Endodermal cell (in vitro differentiated cells): Measurements from ENCODE around the gene HMGCR. TPM values are rescaled to one million over a fixed set of nuclear protein-coding genes. Genes with fewer than 3 reads are reported as not detected.
A peak's percentile ranks its signal among the peaks of the same experiment; 100 is the strongest.

Source experiments
- DNase-seq: peaks from one replicate; pipeline ENCODE4 v3.0.0-alpha.2; 2017
- H3K27ac ChIP-seq: 2 replicates; pipeline ENCODE4 v1.5.1; 2013; ENCODE audit warnings: mild to moderate bottlenecking, low read depth, low read length, moderate library complexity
- H3K27me3 ChIP-seq: 2 replicates; pipeline ENCODE4 v1.6.1; 2013; ENCODE audit warnings: mild to moderate bottlenecking, low read length, moderate library complexity; ENCODE audit not compliant: insufficient read depth, control insufficient read depth, poor library complexity, severe bottlenecking
- H3K36me3 ChIP-seq: 2 replicates; pipeline ENCODE4 v1.7.0; 2013; ENCODE audit warnings: mild to moderate bottlenecking, low read length, moderate library complexity; ENCODE audit not compliant: control insufficient read depth, insufficient read depth
- H3K4me1 ChIP-seq: one replicate; pipeline ENCODE4 v1.7.0; 2013; ENCODE audit warnings: low read length; ENCODE audit not compliant: control insufficient read depth, insufficient read depth
- H3K4me3 ChIP-seq: 2 replicates; pipeline ENCODE4 v1.5.1; 2013; ENCODE audit warnings: mild to moderate bottlenecking, low read length, moderate library complexity
- H3K9ac ChIP-seq: 2 replicates; pipeline ENCODE4 v1.6.1; 2013; ENCODE audit warnings: mild to moderate bottlenecking, low read length, moderate library complexity; ENCODE audit not compliant: poor library complexity, severe bottlenecking; ENCODE audit errors: extremely low read depth
- H3K9me3 ChIP-seq: 2 replicates; pipeline ENCODE4 v1.6.1; 2013; ENCODE audit warnings: mild to moderate bottlenecking, low read length, moderate library complexity; ENCODE audit not compliant: control insufficient read depth
- H3K27ac Mint-ChIP-seq: 2 replicates; pipeline ENCODE4 v1.8.0; 2020; ENCODE audit warnings: mixed read lengths
- H3K27me3 Mint-ChIP-seq: 2 replicates; pipeline ENCODE4 v1.8.0; 2021; ENCODE audit warnings: mild to moderate bottlenecking, mixed read lengths; ENCODE audit not compliant: insufficient read depth
- H3K36me3 Mint-ChIP-seq: 2 replicates; pipeline ENCODE4 v1.8.0; 2020; ENCODE audit warnings: low read depth, mixed read lengths
- H3K4me1 Mint-ChIP-seq: 2 replicates; pipeline ENCODE4 v1.8.0; 2020; ENCODE audit warnings: mixed read lengths
- H3K4me3 Mint-ChIP-seq: 2 replicates; pipeline ENCODE4 v1.8.0; 2020; ENCODE audit warnings: mild to moderate bottlenecking, moderate library complexity, mixed read lengths
- H3K9me3 Mint-ChIP-seq: 2 replicates; pipeline ENCODE4 v1.8.0; 2020; ENCODE audit warnings: mild to moderate bottlenecking, mixed read lengths
- WGBS, 2 experiments: methylation state at CpG; one replicate each; pipeline versions ENCODE4 v1.1.5 to v1.1.7; 2013; ENCODE audit warnings: missing lambda C conversion rate in 2 of 2, mixed read lengths in 1 of 2; ENCODE audit not compliant: insufficient coverage in 1 of 2, insufficient read length in 1 of 2; 5-methylcytosine and 5-hydroxymethylcytosine counted together
- total RNA-seq, 2 donors: library from RNA; stranded (reverse); fragmentation: NEBNext Ultra II Directional in 1 of 2; extraction: Animal tissue kit (Norgen Biotek cat#: 25700) in 1 of 2; gene quantifications; 2 replicates in 1 of 2; 3 replicates in 1 of 2; pipeline ENCODE4 v1.2.1, GENCODE V29; 2021
- TF ChIP-seq, protein P1 (sequence below): fragments of 200-600 bp; sonication (generic); conservative IDR thresholded peaks from 2 replicates; pipeline ENCODE4 v1.5.0; 2021; ENCODE audit warnings: antibody characterized with exemption, mild to moderate bottlenecking

Gene HMGCR
- total RNA-seq, 2 donors from 2014 or later, result 114 to 162 TPM

DNA sequence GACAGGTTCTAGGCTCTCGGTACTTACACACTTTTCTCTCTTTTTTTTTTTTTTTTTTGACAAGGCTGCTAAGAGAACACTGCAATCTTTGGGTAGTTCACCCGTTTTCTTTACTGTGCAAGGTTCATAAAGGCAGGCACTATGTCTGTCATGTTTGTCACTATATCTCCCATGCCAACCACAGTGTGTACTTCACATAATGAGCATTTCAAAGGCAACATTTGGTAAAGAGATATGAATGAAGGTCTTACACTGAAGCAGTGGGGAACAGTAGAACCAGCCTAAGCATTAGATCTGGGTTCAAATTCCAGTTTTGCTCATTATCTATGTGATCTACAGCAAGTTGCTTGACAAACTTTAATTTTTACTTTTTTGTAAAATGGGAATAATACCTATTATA is 1.5 kb upstream of the HMGCR start:
- Histone ChIP-seq H3K4me3 (no peak overlapping the region), H3K9ac (no peak overlapping the region), H3K36me3 (peaks cover 2% of the 10 kb centered on the region), H3K27ac (no peak overlapping the region), H3K4me1 (peaks cover 2% of the 10 kb centered on the region), H3K27me3 (no peaks in the 10 kb centered on the region), H3K9me3 (no peaks in the 10 kb centered on the region)
- TF ChIP-seq, protein P1, sequence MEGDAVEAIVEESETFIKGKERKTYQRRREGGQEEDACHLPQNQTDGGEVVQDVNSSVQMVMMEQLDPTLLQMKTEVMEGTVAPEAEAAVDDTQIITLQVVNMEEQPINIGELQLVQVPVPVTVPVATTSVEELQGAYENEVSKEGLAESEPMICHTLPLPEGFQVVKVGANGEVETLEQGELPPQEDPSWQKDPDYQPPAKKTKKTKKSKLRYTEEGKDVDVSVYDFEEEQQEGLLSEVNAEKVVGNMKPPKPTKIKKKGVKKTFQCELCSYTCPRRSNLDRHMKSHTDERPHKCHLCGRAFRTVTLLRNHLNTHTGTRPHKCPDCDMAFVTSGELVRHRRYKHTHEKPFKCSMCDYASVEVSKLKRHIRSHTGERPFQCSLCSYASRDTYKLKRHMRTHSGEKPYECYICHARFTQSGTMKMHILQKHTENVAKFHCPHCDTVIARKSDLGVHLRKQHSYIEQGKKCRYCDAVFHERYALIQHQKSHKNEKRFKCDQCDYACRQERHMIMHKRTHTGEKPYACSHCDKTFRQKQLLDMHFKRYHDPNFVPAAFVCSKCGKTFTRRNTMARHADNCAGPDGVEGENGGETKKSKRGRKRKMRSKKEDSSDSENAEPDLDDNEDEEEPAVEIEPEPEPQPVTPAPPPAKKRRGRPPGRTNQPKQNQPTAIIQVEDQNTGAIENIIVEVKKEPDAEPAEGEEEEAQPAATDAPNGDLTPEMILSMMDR, result no peak
- peaks cover 16% of the 10 kb centered on the region for H3K4me1 Mint-ChIP-seq
- H3K36me3 Mint-ChIP-seq, result peaks cover 12% of the 10 kb centered on the region
- 92 to 100% methylated on average over 1 to 2 of the region's 2 CpGs for WGBS, 2 experiments
- H3K27me3 Mint-ChIP-seq, result no peaks in the 10 kb centered on the region
- H3K4me3 Mint-ChIP-seq, result no peak overlapping the region
- no peaks in the 10 kb centered on the region for H3K9me3 Mint-ChIP-seq
- H3K27ac Mint-ChIP-seq, result no peak overlapping the region
- DNase-seq, result no peak

DNA sequence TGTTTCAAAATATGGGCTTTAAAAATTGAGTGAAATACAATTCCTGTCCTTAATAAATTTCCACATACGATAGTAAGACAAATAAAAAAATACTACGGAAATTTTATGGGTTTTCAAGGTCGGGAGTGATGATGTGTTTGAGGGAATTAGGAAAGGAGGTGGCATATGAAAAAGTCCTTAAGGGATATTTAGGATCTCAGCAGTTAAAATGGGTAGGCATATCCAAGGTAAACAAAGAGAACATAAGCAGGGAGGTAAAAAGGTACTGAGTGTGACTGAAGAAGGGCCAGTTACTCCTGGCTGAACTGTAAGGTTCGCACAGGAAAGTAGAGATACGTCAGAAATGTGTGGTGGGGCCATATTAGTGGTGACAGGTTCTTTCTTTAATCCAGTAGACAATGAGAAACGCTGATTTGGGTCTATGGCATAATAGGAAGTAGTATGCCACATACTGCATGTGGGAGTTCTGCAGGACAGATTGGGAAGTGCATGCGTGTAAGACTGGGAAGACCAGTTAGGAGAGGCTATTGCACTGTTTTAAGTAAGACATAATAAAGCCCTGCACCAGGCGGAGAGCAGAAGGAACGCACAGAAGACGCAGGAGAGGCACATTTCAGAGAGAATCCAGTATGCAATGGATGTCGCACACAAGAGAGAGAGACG is 937 bp upstream of the HMGCR start:
- peaks cover 20% of the 10 kb centered on the region for H3K4me1 Mint-ChIP-seq
- Histone ChIP-seq H3K9ac (peak overlapping the region; percentile 43), H3K4me1 (peaks cover 2% of the 10 kb centered on the region), H3K27me3 (no peaks in the 10 kb centered on the region), H3K36me3 (peaks cover 6% of the 10 kb centered on the region), H3K9me3 (no peaks in the 10 kb centered on the region), H3K27ac (peak overlapping the region; percentile 91), H3K4me3 (peak overlapping the region; percentile 96)
- no peak overlapping the region for H3K27ac Mint-ChIP-seq
- TF ChIP-seq, protein P1, result peak; percentile 59
- no peaks in the 10 kb centered on the region for H3K9me3 Mint-ChIP-seq
- no peak for DNase-seq
- H3K4me3 Mint-ChIP-seq, result no peak overlapping the region
- no peaks in the 10 kb centered on the region for H3K27me3 Mint-ChIP-seq
- peaks cover 15% of the 10 kb centered on the region for H3K36me3 Mint-ChIP-seq
- 18 to 22% methylated on average over 10 to 12 of the region's 12 CpGs for WGBS, 2 experiments

DNA sequence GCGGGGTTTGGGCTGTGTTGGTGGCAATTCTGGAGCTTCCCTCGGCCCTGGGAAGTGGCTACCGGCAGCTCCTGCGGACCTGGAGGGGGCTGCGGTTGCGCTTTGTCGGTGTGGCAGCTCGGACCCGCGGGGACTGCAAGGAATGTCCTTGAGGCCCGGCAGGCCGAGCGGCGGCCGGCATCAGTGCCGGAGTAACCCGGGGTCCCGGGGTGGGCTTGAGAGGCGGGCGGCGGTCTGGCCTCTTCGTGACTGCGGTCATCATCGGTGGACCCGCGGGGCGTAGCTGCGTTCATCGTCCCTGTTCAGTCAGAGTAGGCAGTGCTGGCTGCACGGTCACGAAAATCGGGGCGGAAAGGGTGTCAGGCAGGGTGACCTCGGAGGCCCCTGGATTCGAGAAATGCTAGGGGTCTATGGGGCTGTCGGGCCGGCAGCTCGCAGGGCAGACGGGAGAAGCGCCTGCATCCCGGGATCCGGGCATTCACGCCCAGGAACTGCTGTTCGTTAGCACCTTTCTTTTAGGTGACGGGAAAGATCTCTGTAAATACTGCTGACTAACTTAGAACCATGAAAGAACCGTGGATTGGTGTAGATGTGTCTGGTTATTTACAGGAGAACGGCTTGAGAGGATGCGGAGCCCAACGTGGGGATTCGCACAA is 474 bp downstream of the HMGCR start:
- H3K4me1 ChIP-seq, result peaks cover 2% of the 10 kb centered on the region
- WGBS, 2 experiments, result 0% methylated on average over 4 to 50 of the region's 50 CpGs
- peak overlapping the region; percentile 93 for H3K27ac ChIP-seq
- no peak for DNase-seq
- Mint-ChIP-seq H3K27ac (no peak overlapping the region), H3K4me3 (no peak overlapping the region), H3K9me3 (no peaks in the 10 kb centered on the region), H3K4me1 (peaks cover 22% of the 10 kb centered on the region), H3K36me3 (peaks cover 20% of the 10 kb centered on the region), H3K27me3 (no peaks in the 10 kb centered on the region)
- no peaks in the 10 kb centered on the region for H3K27me3 ChIP-seq
- TF ChIP-seq, protein P1, result no peak
- H3K4me3 ChIP-seq, result peak overlapping the region; percentile 96
- peaks cover 8% of the 10 kb centered on the region for H3K36me3 ChIP-seq
- no peaks in the 10 kb centered on the region for H3K9me3 ChIP-seq
- peak overlapping the region; percentile 74 for H3K9ac ChIP-seq
